NCI-H526 treated with DMSO at 0.1 percent for 48 hours (cell line): ENCODE measurements around the gene LEMD2.

Source experiments
- DNase-seq: peaks from one replicate; lab custom pipeline; 2025; lab: John Stamatoyannopoulos, UW

The LEMD2 gene

GRCh38 chr6:33794910-33795623 is 6.1 kb upstream of the LEMD2 start:
- DNase-seq = no peak

- DNase-seq = no peak
These were observed 4.1 kb upstream of the LEMD2 start for GRCh38 chr6:33792981-33793380.

- DNase-seq = no peak
These were observed 2.7 kb upstream of the LEMD2 start for GRCh38 chr6:33791620-33792019.

- no peak for DNase-seq
These were observed 2.0 kb upstream of the LEMD2 start for GRCh38 chr6:33790910-33791309.

- DNase-seq = no peak
These were observed 1.4 kb upstream of the LEMD2 start for GRCh38 chr6:33790379-33790778.

GRCh38 chr6:33789550-33789895 is 593 bp upstream of the LEMD2 start:
- DNase-seq = no peak

- no peak for DNase-seq
These were observed 806 bp downstream of the LEMD2 start for GRCh38 chr6:33787954-33788693.

GRCh38 chr6:33787346-33787953 is 1.5 kb downstream of the LEMD2 start:
- DNase-seq = no peak

- no peak for DNase-seq
These were observed 2.2 kb downstream of the LEMD2 start for GRCh38 chr6:33786736-33787135.

- no peak for DNase-seq
These were observed 3.2 kb downstream of the LEMD2 start for GRCh38 chr6:33785778-33786177.

GRCh38 chr6:33784787-33785186 is 4.1 kb downstream of the LEMD2 start:
- no peak for DNase-seq

- DNase-seq = no peak
These were observed 5.0 kb downstream of the LEMD2 start for GRCh38 chr6:33783781-33784520.

- no peak for DNase-seq
These were observed 6.4 kb downstream of the LEMD2 start for GRCh38 chr6:33782561-33782960.

GRCh38 chr6:33781131-33781975 is 7.6 kb downstream of the LEMD2 start:
- no peak for DNase-seq

GRCh38 chr6:33779895-33780294 is 9.0 kb downstream of the LEMD2 start:
- DNase-seq = no peak

- DNase-seq = no peak
These were observed 9.6 kb downstream of the LEMD2 start for GRCh38 chr6:33779290-33779689.

- no peak for DNase-seq
These were observed 10.3 kb downstream of the LEMD2 start for GRCh38 chr6:33778444-33779121.

- no peak for DNase-seq
These were observed 11.2 kb downstream of the LEMD2 start for GRCh38 chr6:33777398-33778388.

GRCh38 chr6:33776764-33777163 is 12.2 kb downstream of the LEMD2 start:
- no peak for DNase-seq

GRCh38 chr6:33776186-33776585 is 12.7 kb downstream of the LEMD2 start:
- DNase-seq = no peak
